H1 (cell line): Measurements from ENCODE around the gene NT5M.

Experiments
- EP300 ChIP-seq, 2 experiments: IDR thresholded peaks; 1 replicate in 1 of 2; 2 replicates in 1 of 2; pipeline ENCODE4 v1.6.1; 2011 to 2012; ENCODE audit warnings: low read depth in 2 of 2, low read length in 2 of 2, mild to moderate bottlenecking in 2 of 2, borderline replicate concordance in 1 of 2, inconsistent platforms in 1 of 2, moderate library complexity in 1 of 2
- POLR2A ChIP-seq, 2 experiments: IDR thresholded peaks; 1 replicate in 1 of 2; 2 replicates in 1 of 2; pipeline ENCODE4 v1.6.1; 2011; ENCODE audit warnings: low read depth in 2 of 2, low read length in 2 of 2, mild to moderate bottlenecking in 2 of 2; ENCODE audit errors: control extremely low read depth in 1 of 2

- TF ChIP-seq EP300 (IDR thresholded peaks at IDR 0.05; ENCODE audit: borderline replicate concordance in 1 of 2, low read depth in 2 of 2, low read length in 2 of 2) (no peak), POLR2A (IDR thresholded peaks at IDR 0.05; ENCODE audit: control extremely low read depth in 1 of 2, low read depth in 2 of 2, low read length in 2 of 2) (peak in 1 of 2 experiments; percentile 75; a peak in 2 of 3 replicates)
Measured at GRCh38 chr17:17300624-17301568, 2.3 kb upstream of the NT5M start.
